Left forelimb (tissue), 1 donor: ENCODE measurements around the gene SPOUT1.
"Not testable (repeated sequence)": the region's sequence is repeated elsewhere in the genome, so short reads cannot be mapped to it uniquely, and the experiment has no call there.

Source experiments
- DNase-seq: peaks from one replicate; pipeline ENCODE4 v3.0.0-alpha.2; 2018; ENCODE audit warnings: low spot score

The SPOUT1 gene

GRCh38 chr9:128829477-128830251 lies at the start of gene SPOUT1:
Gene SPOUT1, minus strand, starts transcription at chr9:128829794. Its CDS starts 14 bp downstream, at chr9:128829780.
- DNase-seq = peak; percentile 97

- DNase-seq = no peak
These were observed 48.3 kb upstream of the SPOUT1 start for GRCh38 chr9:128877852-128878251.

- not testable (repeated sequence) for DNase-seq
These were observed 41.3 kb upstream of the SPOUT1 start for GRCh38 chr9:128870941-128871265.

GRCh38 chr9:128870128-128870940 lies 40.7 kb upstream of the SPOUT1 start:
- DNase-seq = no peak

- DNase-seq = peak; percentile 80
These were observed 34.1 kb upstream of the SPOUT1 start for GRCh38 chr9:128863647-128864046.

GRCh38 chr9:128862401-128862851 lies 32.8 kb upstream of the SPOUT1 start:
- no peak for DNase-seq

GRCh38 chr9:128861501-128861900 lies 31.9 kb upstream of the SPOUT1 start:
- DNase-seq = no peak

- DNase-seq = no peak
These were observed 31.3 kb upstream of the SPOUT1 start for GRCh38 chr9:128860937-128861336.

- not testable (repeated sequence) for DNase-seq
These were observed 28.9 kb upstream of the SPOUT1 start for GRCh38 chr9:128858476-128858875.

GRCh38 chr9:128854454-128854853 lies 24.9 kb upstream of the SPOUT1 start:
- not testable (repeated sequence) for DNase-seq

GRCh38 chr9:128852646-128853045 lies 23.1 kb upstream of the SPOUT1 start:
- DNase-seq = not testable (repeated sequence)

GRCh38 chr9:128851779-128852600 lies 22.4 kb upstream of the SPOUT1 start:
- not testable (repeated sequence) for DNase-seq

- not testable (repeated sequence) for DNase-seq
These were observed 21.4 kb upstream of the SPOUT1 start for GRCh38 chr9:128851024-128851423.

- no peak for DNase-seq
These were observed 18.2 kb upstream of the SPOUT1 start for GRCh38 chr9:128847803-128848202.

GRCh38 chr9:128846680-128847030 lies 17.1 kb upstream of the SPOUT1 start:
- no peak for DNase-seq

GRCh38 chr9:128845186-128845931 lies 15.8 kb upstream of the SPOUT1 start:
- no peak for DNase-seq

GRCh38 chr9:128843171-128843570 lies 13.6 kb upstream of the SPOUT1 start:
- DNase-seq = not testable (repeated sequence)

GRCh38 chr9:128841694-128842492 lies 12.3 kb upstream of the SPOUT1 start:
- no peak for DNase-seq

- no peak for DNase-seq
These were observed 10.9 kb upstream of the SPOUT1 start for GRCh38 chr9:128840524-128840923.

- DNase-seq = no peak
These were observed 8.7 kb upstream of the SPOUT1 start for GRCh38 chr9:128838338-128838737.
